SU-DHL-6 (cell line): ENCODE results near the gene RXFP3.

ENCODE experiments used
- CTCF ChIP-seq: fragments of 200-600 bp; sonication (generic); IDR thresholded peaks from one replicate; pipeline ENCODE4 v1.5.1; 2017; ENCODE audit warnings: antibody characterized with exemption, mild to moderate bottlenecking, low read length, moderate library complexity; ENCODE audit not compliant: insufficient read depth, poor library complexity, severe bottlenecking
- EZH2phosphoT487 ChIP-seq: fragments of 200-600 bp; sonication (generic), shearing (Covaris generic); conservative IDR thresholded peaks from 2 replicates; pipeline ENCODE4 v1.6.1; 2018; ENCODE audit warnings: mild to moderate bottlenecking, antibody characterized with exemption, low read length, moderate library complexity, mixed read lengths

- TF ChIP-seq CTCF (no peak), EZH2phosphoT487 (no peak)
Observed at GRCh38 chr5:33984671-33985124, 48.5 kb downstream of the RXFP3 start, which contains the start of gene SLC45A2.
